AG09309 (cell line): ENCODE measurements around the gene FSTL4.

ENCODE experiments used
- DNase-seq: peaks from one replicate; pipeline ENCODE4 v3.0.0-alpha.2; 2010; ENCODE audit warnings: low read depth
- H3K4me3 ChIP-seq: 2 replicates; pipeline ENCODE4 v1.5.1; 2011; ENCODE audit warnings: mild to moderate bottlenecking, low read depth, low read length, moderate library complexity; ENCODE audit not compliant: control insufficient read depth
- CTCF ChIP-seq: IDR thresholded peaks from 2 replicates; pipeline ENCODE4 v1.5.1; 2011; ENCODE audit warnings: mild to moderate bottlenecking, low read depth, low read length, inconsistent platforms; ENCODE audit not compliant: insufficient read depth, control insufficient read depth; ENCODE audit errors: missing control alignments

Gene FSTL4

GRCh38 chr5:133612249-133612860, at the start of gene FSTL4:
TSS of gene FSTL4 (minus strand) at chr5:133612541.
- H3K4me3 ChIP-seq = no peak within 1 kb of the TSS
- no peak for TF ChIP-seq CTCF
- no peak for DNase-seq

GRCh38 chr5:133661389-133661788, 49.0 kb upstream of the FSTL4 start:
- no peak for DNase-seq
- no peak for TF ChIP-seq CTCF
- H3K4me3 ChIP-seq = no peak overlapping the region

GRCh38 chr5:133658327-133658726, 46.0 kb upstream of the FSTL4 start:
- TF ChIP-seq CTCF = no peak
- H3K4me3 ChIP-seq = no peak overlapping the region
- DNase-seq = no peak

GRCh38 chr5:133657036-133657435, 44.7 kb upstream of the FSTL4 start:
- no peak overlapping the region for H3K4me3 ChIP-seq
- DNase-seq = no peak
- TF ChIP-seq CTCF = no peak

- TF ChIP-seq CTCF = no peak
- no peak overlapping the region for H3K4me3 ChIP-seq
- DNase-seq = no peak
Measured at GRCh38 chr5:133655966-133656365, 43.6 kb upstream of the FSTL4 start.

GRCh38 chr5:133653760-133654049, 41.4 kb upstream of the FSTL4 start:
- DNase-seq = no peak
- no peak overlapping the region for H3K4me3 ChIP-seq

More at GRCh38 chr5:133653760-133654049, 41.4 kb upstream of the FSTL4 start:
- no peak for TF ChIP-seq CTCF
